A549 (cell line): ENCODE measurements around the gene SMIM31. TPM values are rescaled to one million over a fixed set of nuclear protein-coding genes. Genes with fewer than 3 reads are reported as not detected.

Source experiments
- ATAC-seq, 2 experiments: fragments of 200-7000 bp in 1 of 2; fragments of >200 bp in 1 of 2; cut with Nextera tagmentation in 1 of 2; cut with Tn5 transposase in 1 of 2; 3 replicates each; pipeline versions ENCODE4 v1.8.0 to v1.9.1; 2018 to 2020; ENCODE audit warnings: mild to moderate bottlenecking in 1 of 2, moderate library complexity in 1 of 2
- CTCF ChIA-PET: fragments of 300-600 bp; sonication (Branson Sonifier 250); formaldehyde crosslinking; extraction: SDS; loops from one replicate; lab custom pipeline; 2021; ENCODE audit warnings: antibody characterized with exemption, inconsistent platforms; lab: Yijun Ruan, JAX
- POLR2A ChIA-PET: fragments of 350-600 bp; formaldehyde crosslinking; extraction: SDS; loops from one replicate; lab custom pipeline; 2021; ENCODE audit warnings: antibody characterized with exemption, inconsistent platforms; lab: Yijun Ruan, JAX
- DNase-seq, 2 experiments: peaks; one replicate each; pipeline versions ENCODE4 v3.0.0 to v3.0.0-alpha.2; 2011 to 2016; ENCODE audit warnings: low read depth in 1 of 2, low spot score in 1 of 2
- FAIRE-seq: peaks from 2 replicates; lab custom pipeline; 2011; peaks lifted over from hg19 to GRCh38; lab: Jason Lieb, UNC
- H3K27ac ChIP-seq, 2 experiments: fragments of >200 bp; sonication (Bioruptor Twin); formaldehyde crosslinking; 3 replicates each; pipeline ENCODE4 v1.5.1; 2016 to 2017
- H3K4me1 ChIP-seq: fragments of >200 bp; sonication (Bioruptor Twin); formaldehyde crosslinking; 3 replicates; pipeline ENCODE4 v1.6.1; 2016
- H3K4me2 ChIP-seq: fragments of >200 bp; sonication (Bioruptor Twin); formaldehyde crosslinking; 3 replicates; pipeline ENCODE4 v1.6.1; 2016
- H3K4me3 ChIP-seq: fragments of >200 bp; sonication (Bioruptor Twin); formaldehyde crosslinking; 3 replicates; pipeline ENCODE4 v1.5.1; 2016
- H3K9me3 ChIP-seq: fragments of >200 bp; sonication (Bioruptor Twin); formaldehyde crosslinking; 3 replicates; pipeline ENCODE4 v1.6.1; 2016
- ATOH8 ChIP-seq: fragments of 250-450 bp; sonication (Bioruptor Pico); IDR thresholded peaks from 2 replicates; pipeline ENCODE4 v1.5.0; 2020; ENCODE audit warnings: low read depth, mild to moderate bottlenecking, moderate library complexity
- CBX2 ChIP-seq: fragments of 200-600 bp; sonication (generic); IDR thresholded peaks from 2 replicates; pipeline ENCODE4 v1.6.1; 2016; ENCODE audit warnings: low read depth, mild to moderate bottlenecking, borderline replicate concordance
- EHF ChIP-seq: fragments of 250-450 bp; sonication (Bioruptor Pico); IDR thresholded peaks from 2 replicates; pipeline ENCODE4 v1.5.0; 2020; ENCODE audit warnings: mild to moderate bottlenecking
- EHMT2 ChIP-seq: fragments of 200-600 bp; sonication (generic); IDR thresholded peaks from 2 replicates; pipeline ENCODE4 v1.6.1; 2016; ENCODE audit warnings: antibody characterized with exemption, low read depth, mild to moderate bottlenecking, moderate library complexity
- ESRRA ChIP-seq: fragments of 150-350 bp; IDR thresholded peaks from 2 replicates; pipeline ENCODE4 v1.6.1; 2014; ENCODE audit warnings: mild to moderate bottlenecking, low read length, borderline replicate concordance
- FOSB ChIP-seq: fragments of 250-450 bp; sonication (Bioruptor Pico); IDR thresholded peaks from 2 replicates; pipeline ENCODE4 v1.5.0; 2020; ENCODE audit warnings: mild to moderate bottlenecking, moderate library complexity
- FOSL2 ChIP-seq, 2 experiments: fragments of 450-650 bp in 1 of 2; fragments of >200 bp in 1 of 2; sonication (Bioruptor Twin) in 1 of 2; formaldehyde crosslinking; IDR thresholded peaks; 2 replicates each; pipeline versions ENCODE4 v1.5.0 to v1.6.1; 2016 to 2020; ENCODE audit warnings: mild to moderate bottlenecking in 1 of 2, moderate library complexity in 1 of 2
- GATA3 ChIP-seq: IDR thresholded peaks from 2 replicates; pipeline ENCODE4 v1.6.1; 2012; ENCODE audit warnings: borderline replicate concordance
- HDAC2 ChIP-seq: fragments of 200-600 bp; sonication (generic); IDR thresholded peaks from 2 replicates; pipeline ENCODE4 v1.6.1; 2016
- HES2 ChIP-seq: fragments of >200 bp; sonication (Bioruptor Twin); formaldehyde crosslinking; IDR thresholded peaks from 2 replicates; pipeline ENCODE4 v1.6.1; 2016
- HOXA7 ChIP-seq: fragments of 250-450 bp; sonication (Bioruptor Pico); IDR thresholded peaks from 2 replicates; pipeline ENCODE4 v1.5.0; 2020; ENCODE audit warnings: mild to moderate bottlenecking, moderate library complexity
- HOXB13 ChIP-seq: fragments of 250-450 bp; sonication (Bioruptor Pico); IDR thresholded peaks from 2 replicates; pipeline ENCODE4 v1.5.0; 2020; ENCODE audit warnings: low read depth, mild to moderate bottlenecking, moderate library complexity
- HOXB5 ChIP-seq: fragments of 250-450 bp; sonication (Bioruptor Pico); IDR thresholded peaks from 2 replicates; pipeline ENCODE4 v1.5.0; 2020; ENCODE audit warnings: mild to moderate bottlenecking, moderate library complexity
- KDM1A ChIP-seq: fragments of 200-600 bp; sonication (generic); IDR thresholded peaks from 2 replicates; pipeline ENCODE4 v1.6.1; 2016; ENCODE audit warnings: low read depth, mild to moderate bottlenecking
- KDM5A ChIP-seq: fragments of 200-600 bp; sonication (generic); IDR thresholded peaks from 2 replicates; pipeline ENCODE4 v1.6.1; 2016; ENCODE audit warnings: antibody characterized with exemption, mild to moderate bottlenecking
- MAFK ChIP-seq: fragments of 450-650 bp; IDR thresholded peaks from 2 replicates; pipeline ENCODE4 v1.6.1; 2014; ENCODE audit not compliant: partially characterized antibody
- MAX ChIP-seq: IDR thresholded peaks from 2 replicates; pipeline ENCODE4 v1.6.1; 2012
- MYC ChIP-seq: IDR thresholded peaks from 2 replicates; pipeline ENCODE4 v1.6.1; 2012; ENCODE audit warnings: mild to moderate bottlenecking, inconsistent platforms, low read length, improper control_type of control experiment, borderline replicate concordance
- NPAS2 ChIP-seq: fragments of 250-450 bp; sonication (Bioruptor Pico); IDR thresholded peaks from 2 replicates; pipeline ENCODE4 v1.8.0; 2022; ENCODE audit warnings: mild to moderate bottlenecking, moderate library complexity, borderline replicate concordance
- NR3C1 ChIP-seq: fragments of >200 bp; sonication (Bioruptor Twin); formaldehyde crosslinking; IDR thresholded peaks from 3 replicates; pipeline ENCODE4 v1.6.1; 2017
- PHF8 ChIP-seq: fragments of 200-600 bp; sonication (generic); IDR thresholded peaks from 2 replicates; pipeline ENCODE4 v1.6.1; 2016; ENCODE audit warnings: low read depth, mild to moderate bottlenecking, antibody characterized with exemption, moderate library complexity, borderline replicate concordance
- POLR2A ChIP-seq: IDR thresholded peaks from 2 replicates; pipeline ENCODE4 v1.6.1; 2012; ENCODE audit warnings: mild to moderate bottlenecking, low read length
- POLR2AphosphoS2 ChIP-seq: conservative IDR thresholded peaks from 2 replicates; pipeline ENCODE4 v1.6.1; 2012; ENCODE audit warnings: low read length, improper control_type of control experiment, inconsistent platforms
- RAD21 ChIP-seq, 2 experiments: fragments of >200 bp in 1 of 2; sonication (Bioruptor Twin) in 1 of 2; formaldehyde crosslinking in 1 of 2; IDR thresholded peaks in 1 of 2; conservative IDR thresholded peaks in 1 of 2; 2 replicates in 1 of 2; 3 replicates in 1 of 2; pipeline ENCODE4 v1.6.1; 2012 to 2018; ENCODE audit warnings: inconsistent platforms in 1 of 2
- RARB ChIP-seq: fragments of 250-450 bp; sonication (Bioruptor Pico); IDR thresholded peaks from 2 replicates; pipeline ENCODE4 v1.8.0; 2021; ENCODE audit warnings: mild to moderate bottlenecking, moderate library complexity
- RFX5 ChIP-seq: fragments of 450-650 bp; IDR thresholded peaks from 2 replicates; pipeline ENCODE4 v1.7.1; 2014; ENCODE audit warnings: antibody characterized with exemption, mild to moderate bottlenecking, moderate library complexity
- SMC3 ChIP-seq: fragments of >200 bp; sonication (Bioruptor Twin); formaldehyde crosslinking; IDR thresholded peaks from 3 replicates; pipeline ENCODE4 v1.6.1; 2018; ENCODE audit warnings: inconsistent platforms
- SREBF2 ChIP-seq: fragments of 450-650 bp; IDR thresholded peaks from 2 replicates; pipeline ENCODE4 v1.6.1; 2014; ENCODE audit warnings: mild to moderate bottlenecking, moderate library complexity
- TFCP2L1 ChIP-seq: fragments of 250-450 bp; sonication (Bioruptor Pico); IDR thresholded peaks from 2 replicates; pipeline ENCODE4 v1.5.0; 2021; ENCODE audit warnings: mild to moderate bottlenecking
- ZSCAN20 ChIP-seq: fragments of 250-450 bp; sonication (Bioruptor Pico); IDR thresholded peaks from 2 replicates; pipeline ENCODE4 v1.8.0; 2022; ENCODE audit warnings: mild to moderate bottlenecking, moderate library complexity
- WGBS: methylation state at CpG from one replicate; pipeline ENCODE4 v1.1.6; 2017; ENCODE audit errors: missing lambda C conversion rate; 5-methylcytosine and 5-hydroxymethylcytosine counted together
- polyA plus RNA-seq, 4 experiments: library from polyadenylated mRNA; depleted of rRNA in 3 of 4; stranded (reverse); fragments of >200 nt; fragmentation: RNase III in 1 of 4; extraction: RNeasy Plus Mini Kit Qiagen cat#74134 plus additional on column Dnase treatment in 1 of 4; gene quantifications; 2 replicates in 3 of 4; 3 replicates in 1 of 4; pipeline ENCODE4 v1.2.3, GENCODE V29; 2011 to 2017
- TF ChIP-seq, protein P1 (sequence below): IDR thresholded peaks from 2 replicates; pipeline ENCODE4 v1.6.1; 2012

SMIM31 gene
- polyA plus RNA-seq, 2 of the 4 experiments (the other 2 are of a cell fraction): 0.39 TPM; not detected in 1

GRCh38 chr4:164771088-164771487, 17.2 kb downstream of the SMIM31 start:
- TF ChIP-seq HES2 (no peak), MAX (no peak), GATA3 (no peak), MAFK (no peak), HOXA7 (CRISPR knock-in tag) (no peak), HOXB13 (no peak), MYC (no peak), RARB (no peak), TFCP2L1 (no peak), ESRRA (no peak), KDM1A (no peak)
- Histone ChIP-seq H3K4me2 (no peak overlapping the region), H3K4me3 (no peak overlapping the region), H3K9me3 (no peaks in the 10 kb centered on the region), H3K4me1 (no peaks in the 10 kb centered on the region), H3K27ac (no peak overlapping the region)
- ATAC-seq (no peak), DNase-seq (no peak), FAIRE-seq (no peak)
- POLR2A ChIA-PET: no interaction called here
- CTCF ChIA-PET: no interaction called here
- WGBS: 81% methylated on average over 5 of the region's 5 CpGs

DNA sequence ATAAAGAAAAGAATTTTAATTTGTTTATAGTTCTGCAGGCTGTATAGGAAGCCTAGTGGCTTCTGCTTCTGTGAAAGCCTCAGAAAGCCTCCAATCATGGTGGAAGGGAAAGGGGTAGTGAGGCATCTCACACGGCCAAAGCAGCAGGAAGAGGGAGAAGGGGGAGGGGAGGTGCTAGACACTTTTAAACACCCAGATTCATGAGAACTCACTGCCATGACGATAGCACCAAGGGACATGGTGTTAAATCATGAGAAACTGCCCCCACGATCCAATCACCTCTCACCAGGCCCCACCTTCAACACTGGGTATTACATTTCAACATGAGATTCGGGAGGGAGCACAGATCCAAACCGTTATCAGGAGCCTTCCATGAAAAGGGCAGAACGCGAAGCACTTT, 18.1 kb downstream of the SMIM31 start:
- CTCF ChIA-PET: interaction anchor here (0.7 kb wide), 1 partner anchor 8 kb away, joined by 3 read pairs; no protein-coding TSS in a partner anchor
- DNase-seq: no peak
- POLR2A ChIA-PET: no interaction called here
- Histone ChIP-seq H3K4me3 (no peak overlapping the region), H3K9me3 (no peaks in the 10 kb centered on the region), H3K4me2 (no peak overlapping the region), H3K4me1 (no peaks in the 10 kb centered on the region), H3K27ac (no peak overlapping the region)
- no peak for ATAC-seq
- FAIRE-seq: no peak
- 61% methylated on average over 7 of the region's 7 CpGs for WGBS
- TF ChIP-seq, protein P1, sequence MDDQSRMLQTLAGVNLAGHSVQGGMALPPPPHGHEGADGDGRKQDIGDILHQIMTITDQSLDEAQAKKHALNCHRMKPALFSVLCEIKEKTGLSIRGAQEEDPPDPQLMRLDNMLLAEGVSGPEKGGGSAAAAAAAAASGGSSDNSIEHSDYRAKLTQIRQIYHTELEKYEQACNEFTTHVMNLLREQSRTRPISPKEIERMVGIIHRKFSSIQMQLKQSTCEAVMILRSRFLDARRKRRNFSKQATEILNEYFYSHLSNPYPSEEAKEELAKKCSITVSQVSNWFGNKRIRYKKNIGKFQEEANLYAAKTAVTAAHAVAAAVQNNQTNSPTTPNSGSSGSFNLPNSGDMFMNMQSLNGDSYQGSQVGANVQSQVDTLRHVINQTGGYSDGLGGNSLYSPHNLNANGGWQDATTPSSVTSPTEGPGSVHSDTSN: no peak
- TF ChIP-seq FOSL2 (IDR thresholded peaks at IDR 0.05) (no peak), FOSL2 (CRISPR knock-in tag; IDR thresholded peaks at IDR 0.05) (no peak), NR3C1 (no peak), KDM1A (no peak), FOSB (CRISPR knock-in tag) (no peak), RAD21 (conservative IDR thresholded peaks at IDR 0.05 in 1 of 2, IDR thresholded peaks at IDR 0.05 in 1 of 2) (no peak), POLR2A (no peak), MAFK (no peak), PHF8 (no peak), ZSCAN20 (CRISPR knock-in tag) (no peak), EHF (CRISPR knock-in tag) (no peak), SMC3 (no peak), CBX2 (no peak), RFX5 (no peak), NPAS2 (CRISPR knock-in tag) (no peak), POLR2AphosphoS2 (no peak), KDM5A (no peak), MYC (no peak), SREBF2 (no peak), ESRRA (no peak)

- CTCF ChIA-PET: interaction anchor here (0.7 to 1.9 kb wide), 4 partner anchors 10 to 318 kb away, joined by 3 to 5 read pairs (median 3); no protein-coding TSS in a partner anchor
- no peak for FAIRE-seq
- ATAC-seq: no peak
- H3K4me2 ChIP-seq: no peak overlapping the region
- no peak overlapping the region for H3K27ac ChIP-seq
- POLR2A ChIA-PET: no interaction called here
- DNase-seq: no peak
- H3K4me1 ChIP-seq: no peaks in the 10 kb centered on the region
- TF ChIP-seq ATOH8 (CRISPR knock-in tag): no peak
- no peak for TF ChIP-seq RAD21 (conservative IDR thresholded peaks at IDR 0.05 in 1 of 2, IDR thresholded peaks at IDR 0.05 in 1 of 2)
- TF ChIP-seq KDM1A: no peak
- TF ChIP-seq HES2: no peak
- no peak for TF ChIP-seq FOSB (CRISPR knock-in tag)
- TF ChIP-seq NPAS2 (CRISPR knock-in tag): no peak
- no peak for TF ChIP-seq HOXB5 (CRISPR knock-in tag)
- no peak for TF ChIP-seq CBX2
- no peak for TF ChIP-seq RARB
- no peak for TF ChIP-seq NR3C1
- TF ChIP-seq HDAC2: no peak
- TF ChIP-seq EHMT2: no peak
- TF ChIP-seq MAX: no peak
- H3K9me3 ChIP-seq: no peaks in the 10 kb centered on the region
- no peak overlapping the region for H3K4me3 ChIP-seq
- WGBS: 44% methylated on average over 7 of the region's 7 CpGs
Observed at GRCh38 chr4:164779080-164779479, 25.1 kb downstream of the SMIM31 start.
